ENCODE results near the gene FAM174A.

DNA sequence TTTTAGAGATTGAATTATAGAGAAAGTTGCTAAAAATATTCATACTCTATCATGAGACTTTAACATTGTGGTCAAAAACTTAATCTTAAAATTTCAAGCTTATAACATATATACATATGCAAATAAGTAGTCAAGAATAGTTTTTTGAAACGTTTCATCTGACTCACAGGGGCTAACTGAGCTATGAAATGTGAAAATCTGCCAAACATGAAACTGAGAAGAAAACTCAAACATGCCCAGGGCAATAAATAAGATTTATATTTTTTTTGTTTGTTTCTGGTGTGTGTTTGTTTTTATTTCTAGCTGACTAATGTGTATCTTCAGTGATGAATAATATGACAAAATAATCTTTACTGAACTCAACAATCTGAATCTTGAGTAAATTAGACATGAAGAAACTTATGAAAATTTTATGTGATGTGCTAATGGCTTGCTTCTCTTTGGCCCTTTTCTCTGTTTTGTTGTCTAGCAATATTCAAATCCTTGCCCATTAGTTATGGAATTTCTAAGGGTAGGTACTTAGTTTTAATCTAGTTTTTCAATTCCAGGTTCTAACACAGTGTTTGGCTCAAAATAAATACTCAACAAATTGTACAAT is 99.9 kb downstream of the FAM174A start:
- no peak for TF ChIP-seq POLR2AphosphoS5 (IDR thresholded peaks at IDR 0.05)
- TF ChIP-seq, protein P1, sequence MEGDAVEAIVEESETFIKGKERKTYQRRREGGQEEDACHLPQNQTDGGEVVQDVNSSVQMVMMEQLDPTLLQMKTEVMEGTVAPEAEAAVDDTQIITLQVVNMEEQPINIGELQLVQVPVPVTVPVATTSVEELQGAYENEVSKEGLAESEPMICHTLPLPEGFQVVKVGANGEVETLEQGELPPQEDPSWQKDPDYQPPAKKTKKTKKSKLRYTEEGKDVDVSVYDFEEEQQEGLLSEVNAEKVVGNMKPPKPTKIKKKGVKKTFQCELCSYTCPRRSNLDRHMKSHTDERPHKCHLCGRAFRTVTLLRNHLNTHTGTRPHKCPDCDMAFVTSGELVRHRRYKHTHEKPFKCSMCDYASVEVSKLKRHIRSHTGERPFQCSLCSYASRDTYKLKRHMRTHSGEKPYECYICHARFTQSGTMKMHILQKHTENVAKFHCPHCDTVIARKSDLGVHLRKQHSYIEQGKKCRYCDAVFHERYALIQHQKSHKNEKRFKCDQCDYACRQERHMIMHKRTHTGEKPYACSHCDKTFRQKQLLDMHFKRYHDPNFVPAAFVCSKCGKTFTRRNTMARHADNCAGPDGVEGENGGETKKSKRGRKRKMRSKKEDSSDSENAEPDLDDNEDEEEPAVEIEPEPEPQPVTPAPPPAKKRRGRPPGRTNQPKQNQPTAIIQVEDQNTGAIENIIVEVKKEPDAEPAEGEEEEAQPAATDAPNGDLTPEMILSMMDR (IDR thresholded peaks at IDR 0.05), result no peak
